HepG2 (cell line): ENCODE data around the gene KIAA0040.

Experiments
- ELK4 ChIP-seq: sonication (generic); formaldehyde crosslinking; IDR thresholded peaks from 2 replicates; pipeline ENCODE4 v1.9.0; 2021; ENCODE audit warnings: missing genetic modification reagents, borderline replicate concordance
- HNF4A ChIP-seq: sonication (generic); formaldehyde crosslinking; IDR thresholded peaks from 2 replicates; pipeline ENCODE4 v1.4.0; 2020; ENCODE audit warnings: missing genetic modification reagents
- MEIS2 ChIP-seq: sonication (generic); formaldehyde crosslinking; IDR thresholded peaks from 2 replicates; pipeline ENCODE4 v1.9.0; 2021; ENCODE audit warnings: mild to moderate bottlenecking, missing genetic modification reagents
- MYNN ChIP-seq: sonication (generic); formaldehyde crosslinking; IDR thresholded peaks from 2 replicates; pipeline ENCODE4 v1.4.0; 2020; ENCODE audit warnings: mild to moderate bottlenecking, low read depth, missing genetic modification reagents
- ZFP91 ChIP-seq: sonication (generic); formaldehyde crosslinking; IDR thresholded peaks from 2 replicates; pipeline ENCODE4 v1.9.0; 2022; ENCODE audit warnings: missing genetic modification reagents, mild to moderate bottlenecking, borderline replicate concordance

- TF ChIP-seq MEIS2 (no peak), MYNN (no peak), ZFP91 (CRISPR knock-in tag) (no peak), HNF4A (no peak), ELK4 (no peak)
Observed at GRCh38 chr1:175150596-175151319, 41.8 kb downstream of the KIAA0040 start.
